K562 (cell line): ENCODE data around the gene LCA5L. TPM values are rescaled to one million over a fixed set of nuclear protein-coding genes. Genes with fewer than 3 reads are reported as not detected.

Experiments
- ATF3 ChIP-seq, 2 experiments: fragments of 450-650 bp in 1 of 2; sonication (generic) in 1 of 2; formaldehyde crosslinking in 1 of 2; IDR thresholded peaks in 1 of 2; conservative IDR thresholded peaks in 1 of 2; 2 replicates each; pipeline versions ENCODE4 v1.6.1 to v1.8.1; 2016 to 2023; ENCODE audit warnings: mild to moderate bottlenecking in 2 of 2, moderate library complexity in 2 of 2, inconsistent platforms in 1 of 2, missing genetic modification reagents in 1 of 2
- CHAMP1 ChIP-seq: fragments of 450-650 bp; IDR thresholded peaks from 2 replicates; pipeline ENCODE4 v1.6.1; 2016; ENCODE audit warnings: mild to moderate bottlenecking
- CSDE1 ChIP-seq, 2 experiments: fragments of 450-650 bp; IDR thresholded peaks; 2 replicates each; pipeline ENCODE4 v1.6.1; 2016; ENCODE audit warnings: mild to moderate bottlenecking in 1 of 2
- E2F5 ChIP-seq: sonication (generic); formaldehyde crosslinking; IDR thresholded peaks from 2 replicates; pipeline ENCODE4 v1.8.0; 2022; ENCODE audit warnings: mild to moderate bottlenecking, missing genetic modification reagents
- FOS ChIP-seq: IDR thresholded peaks from 3 replicates; pipeline ENCODE4 v1.6.1; 2011; ENCODE audit not compliant: insufficient read length; ENCODE audit errors: extremely low read depth
- GMEB1 ChIP-seq: fragments of 250-450 bp; sonication (Bioruptor Pico); IDR thresholded peaks from 2 replicates; pipeline ENCODE4 v1.4.0; 2020; ENCODE audit warnings: mild to moderate bottlenecking
- HDAC6 ChIP-seq: IDR thresholded peaks from 2 replicates; pipeline ENCODE4 v1.6.1; 2012; ENCODE audit warnings: low read depth, mild to moderate bottlenecking, control low read depth, inconsistent platforms, low read length, moderate library complexity
- HNRNPUL1 ChIP-seq: fragments of 200-400 bp; formaldehyde crosslinking; IDR thresholded peaks from 2 replicates; pipeline ENCODE4 v1.6.1; 2017; ENCODE audit warnings: low read length
- MCM5 ChIP-seq: fragments of 450-650 bp; IDR thresholded peaks from 2 replicates; pipeline ENCODE4 v1.6.1; 2016; ENCODE audit warnings: low read depth
- MTA2 ChIP-seq: fragments of 450-650 bp; IDR thresholded peaks from 2 replicates; pipeline ENCODE4 v1.6.1; 2016; ENCODE audit warnings: low read depth
- MXI1 ChIP-seq: IDR thresholded peaks from 2 replicates; pipeline ENCODE4 v1.6.1; 2011; ENCODE audit warnings: low read depth, mild to moderate bottlenecking, improper control_type of control experiment, low read length
- SNIP1 ChIP-seq: fragments of 450-650 bp; IDR thresholded peaks from 2 replicates; pipeline ENCODE4 v1.7.1; 2017; ENCODE audit warnings: low read depth, mild to moderate bottlenecking
- TCFL5 ChIP-seq: fragments of 250-450 bp; sonication (Bioruptor Pico); conservative IDR thresholded peaks from 2 replicates; pipeline ENCODE4 v1.6.1; 2021; ENCODE audit warnings: mild to moderate bottlenecking, moderate library complexity, matching md5 sums
- ZBTB11 ChIP-seq, 3 experiments: fragments of 200-800 bp in 1 of 3; fragments of 250-450 bp in 1 of 3; fragments of 450-650 bp in 1 of 3; sonication (Bioruptor Pico) in 1 of 3; sonication (Bioruptor generic) in 1 of 3; formaldehyde crosslinking in 1 of 3; IDR thresholded peaks; 2 replicates each; pipeline versions ENCODE4 v1.6.1 to v1.8.0; 2016 to 2022; ENCODE audit warnings: mild to moderate bottlenecking in 2 of 3, missing genetic modification characterization in 2 of 3, missing compliant biosample characterization in 1 of 3, moderate library complexity in 1 of 3
- ZNF3 ChIP-seq: fragments of 250-450 bp; sonication (Bioruptor Pico); IDR thresholded peaks from 2 replicates; pipeline ENCODE4 v1.5.0; 2021; ENCODE audit warnings: mild to moderate bottlenecking, moderate library complexity
- ZNF311 ChIP-seq: fragments of 250-450 bp; sonication (Bioruptor Pico); IDR thresholded peaks from 2 replicates; pipeline ENCODE4 v1.4.0; 2020; ENCODE audit warnings: mild to moderate bottlenecking, moderate library complexity
- ZNF354B ChIP-seq: fragments of 250-450 bp; sonication (Bioruptor Pico); IDR thresholded peaks from 2 replicates; pipeline ENCODE4 v1.4.0; 2020
- ZNF551 ChIP-seq: fragments of 250-450 bp; sonication (Bioruptor Pico); IDR thresholded peaks from 2 replicates; pipeline ENCODE4 v1.5.0; 2021; ENCODE audit warnings: mild to moderate bottlenecking, moderate library complexity
- ZNF644 ChIP-seq: fragments of 200-800 bp; sonication (Bioruptor generic); IDR thresholded peaks from 2 replicates; pipeline ENCODE4 v1.6.1; 2016; ENCODE audit warnings: low read depth, missing genetic modification characterization, missing compliant biosample characterization
- ZNF79 ChIP-seq: fragments of 250-450 bp; sonication (Bioruptor Pico); IDR thresholded peaks from 2 replicates; pipeline ENCODE4 v1.4.0; 2020; ENCODE audit warnings: low read depth, mild to moderate bottlenecking, moderate library complexity
- polyA plus RNA-seq, 8 experiments: library from polyadenylated mRNA; depleted of rRNA in 4 of 8; stranded (reverse) in 5 of 8; unstranded in 3 of 8; fragments of >200 nt; fragmentation: Nextera tagmentation in 2 of 8; fragmentation: Illumina TruSeq in 1 of 8; extraction: Ambion mirVana in 2 of 8; extraction: Trizol in 1 of 8; gene quantifications; 2 replicates each; pipeline versions ENCODE4 v1.2.1 to v1.2.3, GENCODE V29; 2011 to 2014; ENCODE audit warnings: inconsistent platforms in 1 of 8, missing spikeins in 1 of 8
- total RNA-seq, 7 experiments: library from RNA; depleted of rRNA in 6 of 7; stranded (reverse); fragments of >200 nt in 6 of 7; fragmentation: Illumina TruSeq in 2 of 7; extraction: Trizol in 2 of 7; gene quantifications; 2 replicates each; pipeline versions ENCODE4 v1.2.1 to v1.2.3, GENCODE V29; 2011 to 2021; ENCODE audit warnings: low replicate concordance in 1 of 7

LCA5L gene
- total and polyA plus RNA-seq, 9 of the 15 experiments (the other 6 are each of a cell fraction or from before 2014, with no cell fraction given): 1.8 to 4.9 (median 3.8) TPM

- TF ChIP-seq ZBTB11 (CRISPR knock-in tag; IDR thresholded peaks at IDR 0.05): peak in 1 of 3 experiments; percentile 72; a peak in 1 of 6 replicates
- TF ChIP-seq ZNF551 (CRISPR knock-in tag): no peak
- TF ChIP-seq ZNF354B (CRISPR knock-in tag): peak; percentile 83
- TF ChIP-seq ZNF3: 0 out of 2 replicates have a peak, but pooled peaks have one; percentile 49
- TF ChIP-seq TCFL5 (CRISPR knock-in tag): peak; percentile 94
- peak; percentile 93 for TF ChIP-seq ZNF79 (CRISPR knock-in tag)
- no peak for TF ChIP-seq E2F5 (CRISPR knock-in tag)
- TF ChIP-seq MCM5: no peak
- no peak for TF ChIP-seq MXI1
- no peak for TF ChIP-seq ATF3 (IDR thresholded peaks at IDR 0.05)
- no peak for TF ChIP-seq ATF3 (CRISPR knock-in tag; conservative IDR thresholded peaks at IDR 0.05)
- TF ChIP-seq CSDE1 (IDR thresholded peaks at IDR 0.05): no peak
- TF ChIP-seq CHAMP1: no peak
- TF ChIP-seq ZNF311 (CRISPR knock-in tag): peak; percentile 96
- TF ChIP-seq GMEB1 (CRISPR knock-in tag): peak; percentile 71
- TF ChIP-seq FOS: no peak
- TF ChIP-seq SNIP1: no peak
- TF ChIP-seq MTA2: no peak
- no peak for TF ChIP-seq HDAC6
- TF ChIP-seq HNRNPUL1: no peak
- TF ChIP-seq ZNF644 (tag): peak; percentile 78; the same call in 1 of the 2 replicates
Observed at GRCh38 chr21:39359382-39359781, 86.2 kb downstream of the LCA5L start (continued).
